DOHH2 (cell line): ENCODE data around the gene MYO1F.

Experiments used
- EZH2phosphoT487 ChIP-seq: fragments of 200-600 bp; sonication (generic); IDR thresholded peaks from 2 replicates; pipeline ENCODE4 v1.6.1; 2017; ENCODE audit warnings: borderline replicate concordance, mild to moderate bottlenecking, antibody characterized with exemption, low read length, moderate library complexity, mixed read lengths
- TF ChIP-seq, protein P1 (sequence below): fragments of 200-600 bp; sonication (generic); IDR thresholded peaks from one replicate; pipeline ENCODE4 v1.5.1; 2014; ENCODE audit warnings: antibody characterized with exemption, mild to moderate bottlenecking, low read depth, low read length; ENCODE audit not compliant: poor library complexity, severe bottlenecking

DNA sequence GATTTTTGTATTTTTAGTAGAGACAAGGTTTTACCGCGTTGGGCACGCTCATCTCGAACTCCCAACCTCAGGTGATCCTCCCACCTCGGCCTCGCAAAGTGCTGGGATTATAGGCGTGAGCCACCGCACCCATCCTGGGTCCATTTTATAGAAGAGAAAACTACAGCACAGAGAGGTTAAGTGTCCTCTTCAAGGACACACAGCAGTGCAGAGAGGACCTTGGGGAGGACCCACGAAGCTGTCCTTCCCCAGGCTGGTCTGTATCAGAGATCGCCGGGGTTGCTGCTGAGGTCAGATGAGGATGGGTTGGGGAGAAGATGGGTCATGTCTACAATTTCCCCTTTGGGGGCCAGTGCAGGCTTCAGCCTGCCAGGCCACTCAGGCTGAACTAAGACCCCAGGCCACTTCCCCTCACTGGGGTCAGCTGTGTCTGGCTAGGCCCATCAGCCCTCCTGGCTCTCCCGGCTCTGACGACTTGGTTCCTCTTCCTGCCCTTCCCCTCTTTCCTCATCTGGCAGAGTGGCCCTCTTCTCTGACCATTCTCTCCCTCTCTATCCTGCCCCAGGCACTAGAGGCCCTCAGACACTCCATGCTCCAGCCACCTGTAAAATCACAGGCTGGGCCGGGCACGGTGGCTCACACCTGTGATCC lies 9.6 kb downstream of the MYO1F start:
- TF ChIP-seq, protein P1, sequence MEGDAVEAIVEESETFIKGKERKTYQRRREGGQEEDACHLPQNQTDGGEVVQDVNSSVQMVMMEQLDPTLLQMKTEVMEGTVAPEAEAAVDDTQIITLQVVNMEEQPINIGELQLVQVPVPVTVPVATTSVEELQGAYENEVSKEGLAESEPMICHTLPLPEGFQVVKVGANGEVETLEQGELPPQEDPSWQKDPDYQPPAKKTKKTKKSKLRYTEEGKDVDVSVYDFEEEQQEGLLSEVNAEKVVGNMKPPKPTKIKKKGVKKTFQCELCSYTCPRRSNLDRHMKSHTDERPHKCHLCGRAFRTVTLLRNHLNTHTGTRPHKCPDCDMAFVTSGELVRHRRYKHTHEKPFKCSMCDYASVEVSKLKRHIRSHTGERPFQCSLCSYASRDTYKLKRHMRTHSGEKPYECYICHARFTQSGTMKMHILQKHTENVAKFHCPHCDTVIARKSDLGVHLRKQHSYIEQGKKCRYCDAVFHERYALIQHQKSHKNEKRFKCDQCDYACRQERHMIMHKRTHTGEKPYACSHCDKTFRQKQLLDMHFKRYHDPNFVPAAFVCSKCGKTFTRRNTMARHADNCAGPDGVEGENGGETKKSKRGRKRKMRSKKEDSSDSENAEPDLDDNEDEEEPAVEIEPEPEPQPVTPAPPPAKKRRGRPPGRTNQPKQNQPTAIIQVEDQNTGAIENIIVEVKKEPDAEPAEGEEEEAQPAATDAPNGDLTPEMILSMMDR: no peak
- TF ChIP-seq EZH2phosphoT487: no peak
